Naive B cell (primary cell): ENCODE measurements around the gene PLPPR1. TPM values are rescaled to one million over a fixed set of nuclear protein-coding genes. Genes with fewer than 3 reads are reported as not detected.
A peak's percentile ranks its signal among the peaks of the same experiment; 100 is the strongest.
"Not testable (repeated sequence)": the region's sequence is repeated elsewhere in the genome, so short reads cannot be mapped to it uniquely, and the experiment has no call there.

ENCODE experiments used
- ATAC-seq, 2 donors: fragments of 150-1000 bp; cut with Tn5 transposase; 2 replicates each; pipeline ENCODE4 v1.10.0; 2021; ENCODE audit warnings: low read depth in 2 of 2, mild to moderate bottlenecking in 2 of 2, moderate library complexity in 2 of 2
- DNase-seq: peaks from one replicate; pipeline ENCODE4 v3.0.0; 2022
- H3K27ac Mint-ChIP-seq, 6 donors: one replicate each; pipeline ENCODE4 v1.8.0; 2020 to 2022; ENCODE audit warnings: mild to moderate bottlenecking in 6 of 6, mixed read lengths in 6 of 6, moderate library complexity in 5 of 6, inconsistent platforms in 2 of 6
- H3K27me3 Mint-ChIP-seq, 3 donors: one replicate each; pipeline ENCODE4 v1.8.0; 2021 to 2022; ENCODE audit warnings: mixed read lengths in 3 of 3, mild to moderate bottlenecking in 1 of 3
- H3K36me3 Mint-ChIP-seq, 2 donors: one replicate each; pipeline ENCODE4 v1.8.0; 2020 to 2022; ENCODE audit warnings: mixed read lengths in 2 of 2, inconsistent platforms in 1 of 2, mild to moderate bottlenecking in 1 of 2
- H3K4me1 Mint-ChIP-seq, 3 donors: one replicate each; pipeline ENCODE4 v1.8.0; 2020 to 2022; ENCODE audit warnings: mixed read lengths in 3 of 3, inconsistent platforms in 1 of 3, mild to moderate bottlenecking in 1 of 3, moderate library complexity in 1 of 3
- H3K4me3 Mint-ChIP-seq, 8 donors: one replicate each; pipeline ENCODE4 v1.8.0; 2020 to 2022; ENCODE audit warnings: mild to moderate bottlenecking in 8 of 8, mixed read lengths in 8 of 8, moderate library complexity in 8 of 8, inconsistent platforms in 2 of 8
- H3K9me3 Mint-ChIP-seq, 7 donors: one replicate each; pipeline ENCODE4 v1.8.0; 2020 to 2022; ENCODE audit warnings: mixed read lengths in 7 of 7, mild to moderate bottlenecking in 5 of 7, inconsistent platforms in 2 of 7, moderate library complexity in 1 of 7
- polyA plus RNA-seq, 6 donors: library from polyadenylated mRNA; unstranded; fragments of 300-500 nt; fragmentation: Illumina TruSeq; gene quantifications; one replicate each; pipeline ENCODE4 v1.2.3, GENCODE V29; 2021; ENCODE audit warnings: low read depth in 6 of 6

PLPPR1 gene
- polyA plus RNA-seq, 6 donors from 2014 or later, result not detected

- H3K27ac Mint-ChIP-seq, result no peak overlapping the region
- ATAC-seq (no peak), DNase-seq (no peak)
- no peaks in the 10 kb centered on the region for H3K36me3 Mint-ChIP-seq
- no peaks in the 10 kb centered on the region for H3K4me1 Mint-ChIP-seq
- H3K4me3 Mint-ChIP-seq, result no peak overlapping the region
- no peaks in the 10 kb centered on the region for H3K9me3 Mint-ChIP-seq
- peaks cover 16 to 37% (median 26%) of the 10 kb centered on the region in 3 donors for H3K27me3 Mint-ChIP-seq
These were observed 282.7 kb downstream of the PLPPR1 start for GRCh38 chr9:101311191-101311590.

- Mint-ChIP-seq H3K4me3 (no peak overlapping the region), H3K36me3 (no peaks in the 10 kb centered on the region), H3K27ac (no peak overlapping the region), H3K4me1 (no peaks in the 10 kb centered on the region), H3K9me3 (no peaks in the 10 kb centered on the region), H3K27me3 (peaks cover 21 to 30% (median 29%) of the 10 kb centered on the region in 3 donors)
- peak; percentile 32 for DNase-seq
- peak; percentile 43 to 45 for ATAC-seq
These were observed 283.4 kb downstream of the PLPPR1 start for GRCh38 chr9:101311758-101312420.

GRCh38 chr9:101312661-101313060 lies 284.1 kb downstream of the PLPPR1 start:
- DNase-seq (no peak), ATAC-seq (no peak)
- Mint-ChIP-seq H3K4me3 (no peak overlapping the region), H3K27ac (peak overlapping the region in 1 of 6 donors; percentile 57), H3K27me3 (peaks cover 22 to 29% (median 28%) of the 10 kb centered on the region in 3 donors), H3K9me3 (no peaks in the 10 kb centered on the region), H3K36me3 (no peaks in the 10 kb centered on the region), H3K4me1 (no peaks in the 10 kb centered on the region)

GRCh38 chr9:101315112-101315450 lies 286.6 kb downstream of the PLPPR1 start:
- H3K4me1 Mint-ChIP-seq, result no peaks in the 10 kb centered on the region
- H3K36me3 Mint-ChIP-seq, result no peaks in the 10 kb centered on the region
- peaks cover 15 to 23% (median 22%) of the 10 kb centered on the region in 3 donors for H3K27me3 Mint-ChIP-seq
- no peaks in the 10 kb centered on the region for H3K9me3 Mint-ChIP-seq
- no peak overlapping the region for H3K27ac Mint-ChIP-seq
- no peak overlapping the region for H3K4me3 Mint-ChIP-seq
- DNase-seq (no peak), ATAC-seq (no peak)

GRCh38 chr9:101317735-101318134 lies 289.2 kb downstream of the PLPPR1 start:
- Mint-ChIP-seq H3K4me1 (no peaks in the 10 kb centered on the region), H3K9me3 (no peaks in the 10 kb centered on the region), H3K27me3 (peaks cover 20 to 35% (median 23%) of the 10 kb centered on the region in 3 donors), H3K27ac (no peak overlapping the region), H3K36me3 (no peaks in the 10 kb centered on the region), H3K4me3 (no peak overlapping the region)
- no peak for DNase-seq
- no peak for ATAC-seq

GRCh38 chr9:101323129-101323528 lies 294.6 kb downstream of the PLPPR1 start:
- DNase-seq, result no peak
- H3K36me3 Mint-ChIP-seq, result no peaks in the 10 kb centered on the region
- no peak for ATAC-seq

GRCh38 chr9:101324245-101324804 lies 295.8 kb downstream of the PLPPR1 start:
- H3K4me3 Mint-ChIP-seq, result no peak overlapping the region
- no peaks in the 10 kb centered on the region for H3K36me3 Mint-ChIP-seq
- H3K27ac Mint-ChIP-seq, result no peak overlapping the region
- no peak for ATAC-seq
- no peaks in the 10 kb centered on the region for H3K4me1 Mint-ChIP-seq
- H3K27me3 Mint-ChIP-seq, result peaks cover 15 to 21% (median 16%) of the 10 kb centered on the region in 3 donors
- peaks cover 3 to 21% (median 13%) of the 10 kb centered on the region in 7 donors for H3K9me3 Mint-ChIP-seq
- DNase-seq, result no peak

More at GRCh38 chr9:101323129-101323528, 294.6 kb downstream of the PLPPR1 start:
- H3K4me3 Mint-ChIP-seq, result no peak overlapping the region
- H3K27me3 Mint-ChIP-seq, result peaks cover 15 to 16% (median 15%) of the 10 kb centered on the region in 3 donors
- H3K27ac Mint-ChIP-seq, result no peak overlapping the region
- no peaks in the 10 kb centered on the region for H3K4me1 Mint-ChIP-seq
- H3K9me3 Mint-ChIP-seq, result peaks cover 3 to 21% (median 13%) of the 10 kb centered on the region in 7 donors

- peaks cover 13 to 22% (median 14%) of the 10 kb centered on the region in 3 donors for H3K27me3 Mint-ChIP-seq
- no peak for ATAC-seq
These were observed 296.5 kb downstream of the PLPPR1 start for GRCh38 chr9:101325053-101325452.

GRCh38 chr9:101326035-101326434 lies 297.5 kb downstream of the PLPPR1 start:
- Mint-ChIP-seq H3K27ac (no peak overlapping the region), H3K27me3 (peaks cover 4 to 26% (median 10%) of the 10 kb centered on the region in 3 donors), H3K4me1 (no peaks in the 10 kb centered on the region), H3K4me3 (no peak overlapping the region), H3K36me3 (no peaks in the 10 kb centered on the region), H3K9me3 (peaks cover 3 to 21% (median 13%) of the 10 kb centered on the region in 7 donors)
- ATAC-seq, result no peak
- DNase-seq, result no peak

More at GRCh38 chr9:101325053-101325452, 296.5 kb downstream of the PLPPR1 start:
- Mint-ChIP-seq H3K4me1 (no peaks in the 10 kb centered on the region), H3K36me3 (no peaks in the 10 kb centered on the region), H3K9me3 (peaks cover 3 to 21% (median 13%) of the 10 kb centered on the region in 7 donors), H3K27ac (no peak overlapping the region), H3K4me3 (no peak overlapping the region)
- no peak for DNase-seq

GRCh38 chr9:101326501-101326900 lies 298.0 kb downstream of the PLPPR1 start:
- H3K27ac Mint-ChIP-seq, result no peak overlapping the region
- H3K27me3 Mint-ChIP-seq, result peaks cover 0 to 24% (median 10%) of the 10 kb centered on the region in 3 donors
- ATAC-seq (no peak), DNase-seq (no peak)
- no peaks in the 10 kb centered on the region for H3K36me3 Mint-ChIP-seq
- peaks cover 3 to 21% (median 13%) of the 10 kb centered on the region in 7 donors for H3K9me3 Mint-ChIP-seq
- no peak overlapping the region for H3K4me3 Mint-ChIP-seq
- no peaks in the 10 kb centered on the region for H3K4me1 Mint-ChIP-seq

GRCh38 chr9:101327422-101327909 lies 298.9 kb downstream of the PLPPR1 start:
- ATAC-seq, result not testable (repeated sequence)

GRCh38 chr9:101332362-101332761 lies 303.8 kb downstream of the PLPPR1 start:
- Mint-ChIP-seq H3K27ac (peak overlapping the region in 1 of 6 donors; percentile 42), H3K9me3 (peaks cover 1 to 8% (median 4%) of the 10 kb centered on the region in 7 donors), H3K27me3 (peaks cover 6 to 21% (median 18%) of the 10 kb centered on the region in 3 donors), H3K4me1 (no peaks in the 10 kb centered on the region), H3K4me3 (no peak overlapping the region), H3K36me3 (no peaks in the 10 kb centered on the region)
- DNase-seq (no peak), ATAC-seq (no peak)

More at GRCh38 chr9:101327422-101327909, 298.9 kb downstream of the PLPPR1 start:
- H3K36me3 Mint-ChIP-seq, H3K27ac Mint-ChIP-seq, H3K4me3 Mint-ChIP-seq, H3K4me1 Mint-ChIP-seq, DNase-seq: not testable (repeated sequence)
- peaks cover 6 to 25% (median 12%) of the 10 kb centered on the region in 3 donors for H3K27me3 Mint-ChIP-seq
- H3K9me3 Mint-ChIP-seq, result peaks cover 3 to 21% (median 13%) of the 10 kb centered on the region in 7 donors

- no peak overlapping the region for H3K4me3 Mint-ChIP-seq
- DNase-seq (no peak), ATAC-seq (no peak)
- no peaks in the 10 kb centered on the region for H3K4me1 Mint-ChIP-seq
- peaks cover 0 to 2% (median 0%) of the 10 kb centered on the region in 7 donors for H3K9me3 Mint-ChIP-seq
- no peak overlapping the region for H3K27ac Mint-ChIP-seq
- no peaks in the 10 kb centered on the region for H3K36me3 Mint-ChIP-seq
- H3K27me3 Mint-ChIP-seq, result peaks cover 6 to 21% (median 19%) of the 10 kb centered on the region in 3 donors
These were observed 305.0 kb downstream of the PLPPR1 start for GRCh38 chr9:101333490-101333889.
